GM12865 (cell line): Measurements from ENCODE around the gene MTERF1.

ENCODE experiments used
- DNase-seq: peaks from one replicate; pipeline ENCODE4 v3.0.0; 2010; ENCODE audit warnings: low read depth
- H3K4me3 ChIP-seq: 2 replicates; pipeline ENCODE4 v1.5.1; 2011; ENCODE audit warnings: mild to moderate bottlenecking, low read depth, low read length, control low read depth
- TF ChIP-seq, protein P1 (sequence below): IDR thresholded peaks from 2 replicates; pipeline ENCODE4 v1.5.1; 2011; ENCODE audit warnings: low read length, control low read depth, low read depth, inconsistent platforms; ENCODE audit not compliant: insufficient read depth; ENCODE audit errors: missing control alignments

Gene MTERF1

DNA sequence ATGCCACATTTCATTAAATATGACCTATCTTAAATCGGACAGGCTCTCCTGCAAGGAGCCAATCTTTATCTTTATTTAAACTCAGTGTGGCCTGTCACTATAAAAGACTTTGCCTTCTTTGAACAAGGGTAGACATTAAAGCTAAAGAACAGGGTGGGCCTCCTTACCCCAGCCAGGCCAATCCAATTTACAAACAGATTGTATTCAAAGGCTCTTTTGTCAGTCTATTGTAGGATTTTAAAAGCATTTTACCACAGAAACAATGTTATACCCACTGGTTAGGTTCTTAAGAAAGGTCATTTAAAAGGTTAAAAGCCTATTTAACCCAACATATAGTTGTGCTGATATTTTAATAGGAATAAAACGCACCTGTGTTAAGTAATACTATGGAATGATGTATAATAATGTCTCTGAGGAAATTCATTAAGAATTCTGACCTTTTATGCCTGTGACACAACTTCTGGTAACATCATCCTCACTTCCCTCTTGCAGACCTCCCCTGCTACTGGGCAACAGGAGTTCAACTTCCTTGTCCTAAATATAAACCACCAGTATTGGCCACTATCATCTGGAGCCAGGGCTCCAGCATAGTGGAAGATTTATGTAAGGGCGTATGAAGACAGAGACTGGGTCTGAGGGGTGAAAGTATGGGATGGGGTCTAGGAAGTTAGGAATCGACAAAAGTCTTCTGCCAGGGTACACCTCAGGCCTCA lies 32.5 kb downstream of the MTERF1 start:
- TF ChIP-seq, protein P1, sequence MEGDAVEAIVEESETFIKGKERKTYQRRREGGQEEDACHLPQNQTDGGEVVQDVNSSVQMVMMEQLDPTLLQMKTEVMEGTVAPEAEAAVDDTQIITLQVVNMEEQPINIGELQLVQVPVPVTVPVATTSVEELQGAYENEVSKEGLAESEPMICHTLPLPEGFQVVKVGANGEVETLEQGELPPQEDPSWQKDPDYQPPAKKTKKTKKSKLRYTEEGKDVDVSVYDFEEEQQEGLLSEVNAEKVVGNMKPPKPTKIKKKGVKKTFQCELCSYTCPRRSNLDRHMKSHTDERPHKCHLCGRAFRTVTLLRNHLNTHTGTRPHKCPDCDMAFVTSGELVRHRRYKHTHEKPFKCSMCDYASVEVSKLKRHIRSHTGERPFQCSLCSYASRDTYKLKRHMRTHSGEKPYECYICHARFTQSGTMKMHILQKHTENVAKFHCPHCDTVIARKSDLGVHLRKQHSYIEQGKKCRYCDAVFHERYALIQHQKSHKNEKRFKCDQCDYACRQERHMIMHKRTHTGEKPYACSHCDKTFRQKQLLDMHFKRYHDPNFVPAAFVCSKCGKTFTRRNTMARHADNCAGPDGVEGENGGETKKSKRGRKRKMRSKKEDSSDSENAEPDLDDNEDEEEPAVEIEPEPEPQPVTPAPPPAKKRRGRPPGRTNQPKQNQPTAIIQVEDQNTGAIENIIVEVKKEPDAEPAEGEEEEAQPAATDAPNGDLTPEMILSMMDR, result no peak
- H3K4me3 ChIP-seq, result no peak overlapping the region
- no peak for DNase-seq

DNA sequence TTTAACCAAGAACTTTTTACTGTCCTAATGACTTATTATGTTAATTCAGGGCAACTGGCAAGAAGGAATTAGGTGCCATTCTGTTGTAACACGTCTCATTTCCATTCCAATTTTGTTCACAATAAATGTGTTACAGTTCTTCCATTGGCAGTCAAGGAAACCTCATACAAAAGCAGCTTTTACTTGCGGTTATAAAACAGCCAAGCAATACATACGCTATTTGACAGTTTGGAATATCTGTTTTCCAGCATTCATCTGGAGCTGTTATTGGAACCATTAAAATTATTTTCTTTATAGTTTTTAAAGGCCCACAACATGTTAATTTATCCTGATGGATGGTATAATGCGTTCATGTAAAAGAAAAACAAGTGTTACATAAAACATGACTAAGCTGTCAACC lies 33.3 kb downstream of the MTERF1 start:
- TF ChIP-seq, protein P1, result no peak
- no peak for DNase-seq
- H3K4me3 ChIP-seq, result no peak overlapping the region

DNA sequence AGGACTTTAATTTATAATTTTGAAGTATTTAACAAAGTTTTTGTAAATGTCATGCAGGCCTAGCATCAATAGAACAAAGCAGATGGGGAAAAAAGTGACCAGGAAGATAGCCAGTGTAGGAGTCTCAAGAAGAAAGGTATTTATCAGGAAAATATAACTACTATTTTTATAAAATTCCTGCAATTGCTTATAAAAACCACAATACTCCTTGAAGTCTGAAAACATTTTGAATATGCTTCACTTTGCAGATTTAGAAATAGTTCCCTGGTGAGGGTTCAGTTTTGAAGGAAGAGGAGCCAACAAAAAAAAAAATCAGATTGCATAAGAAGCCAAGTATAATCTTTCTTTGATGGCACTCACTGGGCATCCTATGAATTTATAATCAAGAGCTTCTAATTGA lies 34.1 kb downstream of the MTERF1 start:
- H3K4me3 ChIP-seq, result no peak overlapping the region
- TF ChIP-seq, protein P1, result no peak
- DNase-seq, result no peak

DNA sequence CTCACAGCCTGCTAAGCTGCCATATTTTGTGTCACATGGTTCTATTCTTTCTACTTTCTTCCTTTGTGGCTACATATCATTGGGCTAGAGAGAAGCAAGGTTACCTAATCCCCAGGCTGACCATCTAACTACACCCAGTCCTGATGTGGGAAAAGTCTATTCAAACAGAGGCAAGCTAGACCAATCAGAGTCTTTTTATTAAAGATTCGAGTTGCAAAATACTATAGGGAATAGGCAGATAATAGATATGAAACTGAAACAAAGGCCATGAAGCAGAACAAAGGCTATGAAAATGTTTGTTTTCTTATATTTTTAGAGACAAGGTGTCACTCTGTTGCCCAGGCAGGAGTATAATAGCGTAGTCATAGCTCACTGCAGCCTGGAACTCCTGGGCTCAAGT lies 36.7 kb downstream of the MTERF1 start:
- H3K4me3 ChIP-seq, result no peak overlapping the region
- peak; percentile 32 for DNase-seq
- TF ChIP-seq, protein P1, result no peak

DNA sequence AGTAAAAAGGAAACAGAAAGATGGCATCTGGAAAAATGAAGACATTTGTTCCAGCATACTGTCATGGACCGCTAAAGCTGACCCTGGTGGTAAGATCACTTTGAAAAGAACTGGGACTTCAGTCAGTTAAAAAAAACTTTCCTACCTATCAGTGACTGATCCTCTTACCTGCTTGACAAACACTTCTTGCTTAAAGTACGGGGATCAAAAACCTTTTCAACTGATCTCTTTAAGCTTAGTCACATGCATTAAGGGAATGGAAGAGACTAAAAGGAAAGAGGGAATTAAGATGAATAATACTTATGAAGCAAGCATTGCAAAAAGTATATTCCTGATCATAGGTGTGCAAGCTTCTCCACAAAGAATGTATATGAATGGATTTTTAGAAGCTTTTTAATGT lies 42.1 kb downstream of the MTERF1 start:
- TF ChIP-seq, protein P1, result no peak
- no peak overlapping the region for H3K4me3 ChIP-seq

DNA sequence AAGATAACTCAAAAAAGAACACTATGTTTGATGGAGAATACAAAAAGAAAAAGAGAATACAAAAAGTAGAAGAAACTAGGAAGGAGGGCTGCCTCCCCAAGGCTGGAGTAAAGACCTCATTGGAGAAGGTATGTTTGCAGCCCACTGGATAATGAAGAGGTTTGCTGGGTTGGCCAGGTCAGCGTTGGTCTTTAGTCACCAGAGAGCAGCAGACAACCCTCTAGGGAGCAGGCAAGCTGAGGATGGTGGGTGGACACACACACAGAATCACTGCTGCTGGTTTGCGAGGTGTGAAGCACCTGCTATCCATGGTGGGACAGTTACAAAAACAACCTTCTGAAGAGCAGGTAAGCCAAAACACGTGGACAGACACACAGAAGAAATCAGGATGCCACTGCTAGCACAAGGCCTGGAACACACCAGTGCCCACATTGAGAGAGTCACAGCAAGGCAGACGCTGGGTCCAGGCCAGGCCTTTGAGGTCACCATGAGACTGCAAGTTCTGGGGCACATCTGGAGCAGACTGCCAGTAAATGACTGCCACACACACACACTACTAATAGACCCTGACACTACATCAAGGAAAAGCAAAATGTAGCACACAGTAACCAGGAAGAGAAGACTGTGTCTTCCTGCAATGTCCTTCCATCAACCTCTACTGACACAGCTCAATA lies 43.0 kb downstream of the MTERF1 start:
- DNase-seq, result no peak
- H3K4me3 ChIP-seq, result no peak overlapping the region
- TF ChIP-seq, protein P1, result no peak

More for the DNA sequence above, 42.1 kb downstream of the MTERF1 start:
- DNase-seq, result no peak
